K562 (cell line): ENCODE measurements around the gene CEP131.

Experiments
- RBM39 ChIP-seq: fragments of 200-400 bp; formaldehyde crosslinking; optimal IDR thresholded peaks from 2 replicates; pipeline ENCODE3; 2018; ENCODE audit warnings: low read depth, low read length
- SREBF2 ChIP-seq: sonication (generic); formaldehyde crosslinking; IDR thresholded peaks from 2 replicates; pipeline ENCODE4 v1.4.0; 2020; ENCODE audit warnings: mild to moderate bottlenecking, missing genetic modification reagents
- TF ChIP-seq, protein P1 (sequence below): fragments of 250-450 bp; sonication (Bioruptor Pico); IDR thresholded peaks from 2 replicates; pipeline ENCODE4 v1.5.0; 2020; ENCODE audit warnings: mild to moderate bottlenecking, borderline replicate concordance

GRCh38 chr17:81190591-81190990 is 32.2 kb downstream of the CEP131 start:
- TF ChIP-seq RBM39 (no peak), SREBF2 (CRISPR knock-in tag) (no peak)
- TF ChIP-seq, protein P1, sequence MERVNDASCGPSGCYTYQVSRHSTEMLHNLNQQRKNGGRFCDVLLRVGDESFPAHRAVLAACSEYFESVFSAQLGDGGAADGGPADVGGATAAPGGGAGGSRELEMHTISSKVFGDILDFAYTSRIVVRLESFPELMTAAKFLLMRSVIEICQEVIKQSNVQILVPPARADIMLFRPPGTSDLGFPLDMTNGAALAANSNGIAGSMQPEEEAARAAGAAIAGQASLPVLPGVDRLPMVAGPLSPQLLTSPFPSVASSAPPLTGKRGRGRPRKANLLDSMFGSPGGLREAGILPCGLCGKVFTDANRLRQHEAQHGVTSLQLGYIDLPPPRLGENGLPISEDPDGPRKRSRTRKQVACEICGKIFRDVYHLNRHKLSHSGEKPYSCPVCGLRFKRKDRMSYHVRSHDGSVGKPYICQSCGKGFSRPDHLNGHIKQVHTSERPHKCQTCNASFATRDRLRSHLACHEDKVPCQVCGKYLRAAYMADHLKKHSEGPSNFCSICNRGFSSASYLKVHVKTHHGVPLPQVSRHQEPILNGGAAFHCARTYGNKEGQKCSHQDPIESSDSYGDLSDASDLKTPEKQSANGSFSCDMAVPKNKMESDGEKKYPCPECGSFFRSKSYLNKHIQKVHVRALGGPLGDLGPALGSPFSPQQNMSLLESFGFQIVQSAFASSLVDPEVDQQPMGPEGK (CRISPR knock-in tag), result no peak
